ENCODE data around the gene COQ8B. TPM values are rescaled to one million over a fixed set of nuclear protein-coding genes. Genes with fewer than 3 reads are reported as not detected.
A peak's percentile ranks its signal among the peaks of the same experiment; 100 is the strongest.

COQ8B gene
- total RNA-seq, 1 donor from 2014 or later: 38.5 TPM

GRCh38 chr19:40754611-40755247 is 38.0 kb upstream of the COQ8B start:
- H3K4me1 Mint-ChIP-seq: peaks cover 60% of the 10 kb centered on the region
- no peaks in the 10 kb centered on the region for H3K9me3 Mint-ChIP-seq
- DNase-seq (no peak), ATAC-seq (ENCODE audit: low read depth) (no peak)
- peak overlapping the region; percentile 82 for H3K27ac Mint-ChIP-seq
- no peaks in the 10 kb centered on the region for H3K27me3 Mint-ChIP-seq
- ChIA-PET CTCF (interaction anchor here (0.7 kb wide), 1 partner anchor 64 kb away, joined by 3 read pairs; no protein-coding TSS in a partner anchor), POLR2A (interaction anchor here (0.6 to 12.3 kb wide), 9 partner anchors 13 to 552 kb away, joined by 3 to 351 read pairs (median 3); partner anchors contain the start of genes COQ8B, EGLN2, ITPKC and MIA)
- intact Hi-C loops (cut with micrococcal nuclease): no loop called here
- peaks cover 64% of the 10 kb centered on the region for H3K36me3 Mint-ChIP-seq (ENCODE audit: low read depth)
- TF ChIP-seq CTCF (IDR thresholded peaks at IDR 0.05): no peak
- H3K4me3 Mint-ChIP-seq: peak overlapping the region; percentile 76

GRCh38 chr19:40752257-40752781 is 35.6 kb upstream of the COQ8B start:
- intact Hi-C loops (cut with micrococcal nuclease): no loop called here
- H3K9me3 Mint-ChIP-seq: no peaks in the 10 kb centered on the region
- POLR2A ChIA-PET: interaction anchor here (0.6 to 12.3 kb wide), 12 partner anchors 11 to 1348 kb away, joined by 3 to 351 read pairs (median 4); partner anchors contain the start of genes COQ8B, EGLN2, ITPKC and MIA
- CTCF ChIA-PET: interaction anchor here (4.4 kb wide), 1 partner anchor 25 kb away, joined by 25 read pairs; the partner anchor contains the start of gene RAB4B
- H3K4me3 Mint-ChIP-seq: peak overlapping the region; percentile 97
- TF ChIP-seq CTCF (IDR thresholded peaks at IDR 0.05): no peak
- H3K36me3 Mint-ChIP-seq (ENCODE audit: low read depth): peaks cover 47% of the 10 kb centered on the region
- H3K4me1 Mint-ChIP-seq: peaks cover 69% of the 10 kb centered on the region
- no peak for ATAC-seq (ENCODE audit: low read depth)
- peak overlapping the region; percentile 96 for H3K27ac Mint-ChIP-seq
- H3K27me3 Mint-ChIP-seq: no peaks in the 10 kb centered on the region
- no peak for DNase-seq

GRCh38 chr19:40750874-40751537 is 34.3 kb upstream of the COQ8B start, which contains the start of gene SNRPA:
SNRPA (plus strand) TSS chr19:40751203; CDS start chr19:40751409, 206 bp downstream.
- Mint-ChIP-seq H3K4me3 (peak within 1 kb of the TSS; percentile 97), H3K27ac (peak within 1 kb of the TSS; percentile 96), H3K27me3 (no peaks in the 10 kb centered on the region), H3K9me3 (no peaks in the 10 kb centered on the region), H3K36me3 (ENCODE audit: low read depth) (peaks cover 35% of the 10 kb centered on the region), H3K4me1 (peaks cover 56% of the 10 kb centered on the region)
- DNase-seq: no peak
- ChIA-PET CTCF (interaction anchor here (0.8 to 4.4 kb wide), 4 partner anchors 27 to 88 kb away, joined by 3 to 25 read pairs (median 4); partner anchors contain the start of genes EGLN2 and RAB4B), POLR2A (interaction anchor here (0.6 to 12.3 kb wide), 32 partner anchors 10 to 1315 kb away, joined by 3 to 351 read pairs (median 4); partner anchors contain the start of genes AKT2, B9D2, COQ8B and EGLN2)
- no peak for TF ChIP-seq CTCF (IDR thresholded peaks at IDR 0.05)
- intact Hi-C loops (cut with micrococcal nuclease): loop anchor here (1.0 to 2.0 kb wide), 8 partner anchors 26 to 1306 kb away; partner anchors contain the start of genes COQ8B, NUMBL and SUPT5H
- peak; percentile 67 for ATAC-seq (ENCODE audit: low read depth)

- H3K9me3 Mint-ChIP-seq: no peaks in the 10 kb centered on the region
- intact Hi-C loops (cut with micrococcal nuclease): loop anchor here (1.0 to 2.0 kb wide), 6 partner anchors 27 to 1305 kb away; partner anchors contain the start of genes COQ8B and SUPT5H
- H3K36me3 Mint-ChIP-seq (ENCODE audit: low read depth): peaks cover 29% of the 10 kb centered on the region
- no peaks in the 10 kb centered on the region for H3K27me3 Mint-ChIP-seq
- peak within 1 kb of the TSS; percentile 96 for H3K27ac Mint-ChIP-seq
- CTCF ChIA-PET: interaction anchor here (0.8 to 4.4 kb wide), 4 partner anchors 27 to 87 kb away, joined by 3 to 25 read pairs (median 4); partner anchors contain the start of genes EGLN2 and RAB4B
- peaks cover 49% of the 10 kb centered on the region for H3K4me1 Mint-ChIP-seq
- H3K4me3 Mint-ChIP-seq: peak within 1 kb of the TSS; percentile 97
- DNase-seq (peak; percentile 97), ATAC-seq (ENCODE audit: low read depth) (peak; percentile 88)
- no peak for TF ChIP-seq CTCF (IDR thresholded peaks at IDR 0.05)
- POLR2A ChIA-PET: interaction anchor here (0.6 to 12.3 kb wide), 32 partner anchors 11 to 1314 kb away, joined by 3 to 351 read pairs (median 4); partner anchors contain the start of genes AKT2, B9D2, CCDC97 and COQ8B
These were observed 33.6 kb upstream of the COQ8B start, which contains the start of gene ACTMAP for GRCh38 chr19:40750058-40750873. ACTMAP (minus strand) TSS chr19:40750477; CDS start chr19:40749803, 674 bp downstream.

All from activated B cell treated with CpG ODN at 0.5 μM for 24 hours (primary cell).